IMR-90 (cell line): Measurements from ENCODE around the gene OGFOD3.

Experiments used
- BHLHE40 ChIP-seq: fragments of 150-350 bp; IDR thresholded peaks from 2 replicates; pipeline ENCODE4 v1.6.1; 2016; ENCODE audit warnings: mild to moderate bottlenecking, low read depth, low read length
- CEBPB ChIP-seq: IDR thresholded peaks from 2 replicates; pipeline ENCODE4 v1.6.1; 2012; ENCODE audit warnings: low read depth, low read length, improper control_type of control experiment
- MAFK ChIP-seq: IDR thresholded peaks from 2 replicates; pipeline ENCODE4 v1.6.1; 2012; ENCODE audit warnings: low read depth, low read length, improper control_type of control experiment
- MXI1 ChIP-seq: IDR thresholded peaks from 2 replicates; pipeline ENCODE4 v1.6.1; 2012; ENCODE audit warnings: low read depth, mild to moderate bottlenecking, low read length, moderate library complexity, borderline replicate concordance
- POLR2A ChIP-seq: IDR thresholded peaks from 2 replicates; pipeline ENCODE4 v1.6.1; 2012; ENCODE audit warnings: mild to moderate bottlenecking, low read depth, low read length
- RAD21 ChIP-seq: IDR thresholded peaks from 2 replicates; pipeline ENCODE4 v1.6.1; 2012; ENCODE audit warnings: low read length, improper control_type of control experiment
- RCOR1 ChIP-seq: IDR thresholded peaks from 2 replicates; pipeline ENCODE4 v1.6.1; 2012; ENCODE audit warnings: mild to moderate bottlenecking, low read length, improper control_type of control experiment; ENCODE audit not compliant: insufficient replicate concordance
- RFX5 ChIP-seq: IDR thresholded peaks from 2 replicates; pipeline ENCODE4 v1.8.0; 2012; ENCODE audit warnings: low read depth, mild to moderate bottlenecking, low read length, moderate library complexity
- SMC3 ChIP-seq: fragments of 150-350 bp; IDR thresholded peaks from 2 replicates; pipeline ENCODE4 v1.6.1; 2016; ENCODE audit warnings: low read depth, mild to moderate bottlenecking, antibody characterized with exemption, low read length, moderate library complexity
- TF ChIP-seq, protein P1 (sequence below): conservative IDR thresholded peaks from 2 replicates; pipeline ENCODE4 v1.5.1; 2012; ENCODE audit warnings: mild to moderate bottlenecking, low read depth, low read length, improper control_type of control experiment
- TF ChIP-seq, protein P2 (sequence below): fragments of 150-350 bp; IDR thresholded peaks from 2 replicates; pipeline ENCODE4 v1.6.1; 2016; ENCODE audit warnings: low read depth, mild to moderate bottlenecking, low read length, moderate library complexity, borderline replicate concordance

DNA sequence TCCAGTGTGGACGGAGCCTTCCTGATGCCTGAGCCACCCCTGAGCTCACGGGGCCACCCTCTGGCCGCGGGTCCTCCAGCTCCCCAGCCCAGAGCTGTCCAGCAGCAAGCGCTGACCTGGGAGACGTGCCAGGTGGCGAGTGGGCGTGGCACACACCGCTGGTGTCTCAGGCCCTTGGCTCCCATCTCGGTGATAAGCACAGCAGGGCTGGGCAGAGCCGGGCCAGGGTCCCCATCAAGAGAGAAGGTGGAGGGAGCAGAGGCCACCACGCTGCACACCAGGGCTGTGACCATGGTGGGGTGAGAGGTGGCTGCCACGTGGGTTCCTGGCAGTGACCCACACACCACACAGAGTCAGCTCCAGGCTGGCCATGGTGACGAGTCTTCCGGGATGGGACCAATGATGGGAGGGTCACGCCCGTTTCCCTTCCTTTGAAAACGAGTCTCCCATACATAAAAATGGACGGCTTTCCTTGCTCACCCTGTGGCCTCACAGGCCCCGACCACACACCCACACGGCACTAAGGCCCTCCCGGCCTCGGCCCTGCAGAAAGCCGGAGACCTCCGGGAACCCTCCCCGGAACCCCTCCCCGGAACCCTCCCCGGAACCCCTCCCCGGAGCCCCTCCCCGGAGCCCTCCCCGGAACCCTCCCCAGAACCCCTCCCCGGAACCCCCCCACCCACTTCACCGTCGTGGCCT is 30.0 kb downstream of the OGFOD3 start:
- TF ChIP-seq POLR2A (no peak), RAD21 (no peak), BHLHE40 (no peak), RFX5 (no peak), CEBPB (no peak), SMC3 (no peak), MXI1 (no peak), RCOR1 (no peak), MAFK (no peak)
- TF ChIP-seq, protein P1, sequence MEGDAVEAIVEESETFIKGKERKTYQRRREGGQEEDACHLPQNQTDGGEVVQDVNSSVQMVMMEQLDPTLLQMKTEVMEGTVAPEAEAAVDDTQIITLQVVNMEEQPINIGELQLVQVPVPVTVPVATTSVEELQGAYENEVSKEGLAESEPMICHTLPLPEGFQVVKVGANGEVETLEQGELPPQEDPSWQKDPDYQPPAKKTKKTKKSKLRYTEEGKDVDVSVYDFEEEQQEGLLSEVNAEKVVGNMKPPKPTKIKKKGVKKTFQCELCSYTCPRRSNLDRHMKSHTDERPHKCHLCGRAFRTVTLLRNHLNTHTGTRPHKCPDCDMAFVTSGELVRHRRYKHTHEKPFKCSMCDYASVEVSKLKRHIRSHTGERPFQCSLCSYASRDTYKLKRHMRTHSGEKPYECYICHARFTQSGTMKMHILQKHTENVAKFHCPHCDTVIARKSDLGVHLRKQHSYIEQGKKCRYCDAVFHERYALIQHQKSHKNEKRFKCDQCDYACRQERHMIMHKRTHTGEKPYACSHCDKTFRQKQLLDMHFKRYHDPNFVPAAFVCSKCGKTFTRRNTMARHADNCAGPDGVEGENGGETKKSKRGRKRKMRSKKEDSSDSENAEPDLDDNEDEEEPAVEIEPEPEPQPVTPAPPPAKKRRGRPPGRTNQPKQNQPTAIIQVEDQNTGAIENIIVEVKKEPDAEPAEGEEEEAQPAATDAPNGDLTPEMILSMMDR, result no peak
- TF ChIP-seq, protein P2, sequence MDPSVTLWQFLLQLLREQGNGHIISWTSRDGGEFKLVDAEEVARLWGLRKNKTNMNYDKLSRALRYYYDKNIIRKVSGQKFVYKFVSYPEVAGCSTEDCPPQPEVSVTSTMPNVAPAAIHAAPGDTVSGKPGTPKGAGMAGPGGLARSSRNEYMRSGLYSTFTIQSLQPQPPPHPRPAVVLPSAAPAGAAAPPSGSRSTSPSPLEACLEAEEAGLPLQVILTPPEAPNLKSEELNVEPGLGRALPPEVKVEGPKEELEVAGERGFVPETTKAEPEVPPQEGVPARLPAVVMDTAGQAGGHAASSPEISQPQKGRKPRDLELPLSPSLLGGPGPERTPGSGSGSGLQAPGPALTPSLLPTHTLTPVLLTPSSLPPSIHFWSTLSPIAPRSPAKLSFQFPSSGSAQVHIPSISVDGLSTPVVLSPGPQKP, result no peak
